ENCODE measurements around the gene SSB. TPM values are rescaled to one million over a fixed set of nuclear protein-coding genes. Genes with fewer than 3 reads are reported as not detected.

SSB gene
- total and polyA plus RNA-seq, 9 of the 15 experiments (the other 6 are each of a cell fraction or from before 2014, with no cell fraction given): 317 to 849 (median 515) TPM

GRCh38 chr2:169824373-169825333 lies 26.0 kb downstream of the SSB start, which contains the start of gene METTL5 (continued):
- TF ChIP-seq, protein P1, sequence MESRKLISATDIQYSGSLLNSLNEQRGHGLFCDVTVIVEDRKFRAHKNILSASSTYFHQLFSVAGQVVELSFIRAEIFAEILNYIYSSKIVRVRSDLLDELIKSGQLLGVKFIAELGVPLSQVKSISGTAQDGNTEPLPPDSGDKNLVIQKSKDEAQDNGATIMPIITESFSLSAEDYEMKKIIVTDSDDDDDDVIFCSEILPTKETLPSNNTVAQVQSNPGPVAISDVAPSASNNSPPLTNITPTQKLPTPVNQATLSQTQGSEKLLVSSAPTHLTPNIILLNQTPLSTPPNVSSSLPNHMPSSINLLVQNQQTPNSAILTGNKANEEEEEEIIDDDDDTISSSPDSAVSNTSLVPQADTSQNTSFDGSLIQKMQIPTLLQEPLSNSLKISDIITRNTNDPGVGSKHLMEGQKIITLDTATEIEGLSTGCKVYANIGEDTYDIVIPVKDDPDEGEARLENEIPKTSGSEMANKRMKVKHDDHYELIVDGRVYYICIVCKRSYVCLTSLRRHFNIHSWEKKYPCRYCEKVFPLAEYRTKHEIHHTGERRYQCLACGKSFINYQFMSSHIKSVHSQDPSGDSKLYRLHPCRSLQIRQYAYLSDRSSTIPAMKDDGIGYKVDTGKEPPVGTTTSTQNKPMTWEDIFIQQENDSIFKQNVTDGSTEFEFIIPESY (CRISPR knock-in tag; IDR thresholded peaks at IDR 0.05): peak; percentile 94
- no peak for TF ChIP-seq FOXM1 (IDR thresholded peaks at IDR 0.05; ENCODE audit: low read depth)
- TF ChIP-seq FOXM1 (CRISPR knock-in tag; IDR thresholded peaks at IDR 0.05; ENCODE audit: low read depth): peak; percentile 79
- TF ChIP-seq STAT5A (IDR thresholded peaks at IDR 0.05; ENCODE audit: borderline replicate concordance, low read length): no peak
- no peak for TF ChIP-seq SFPQ (IDR thresholded peaks at IDR 0.05; ENCODE audit: low read depth, low read length)
- TF ChIP-seq ZSCAN29 (IDR thresholded peaks at IDR 0.05): no peak
- TF ChIP-seq, protein P2, sequence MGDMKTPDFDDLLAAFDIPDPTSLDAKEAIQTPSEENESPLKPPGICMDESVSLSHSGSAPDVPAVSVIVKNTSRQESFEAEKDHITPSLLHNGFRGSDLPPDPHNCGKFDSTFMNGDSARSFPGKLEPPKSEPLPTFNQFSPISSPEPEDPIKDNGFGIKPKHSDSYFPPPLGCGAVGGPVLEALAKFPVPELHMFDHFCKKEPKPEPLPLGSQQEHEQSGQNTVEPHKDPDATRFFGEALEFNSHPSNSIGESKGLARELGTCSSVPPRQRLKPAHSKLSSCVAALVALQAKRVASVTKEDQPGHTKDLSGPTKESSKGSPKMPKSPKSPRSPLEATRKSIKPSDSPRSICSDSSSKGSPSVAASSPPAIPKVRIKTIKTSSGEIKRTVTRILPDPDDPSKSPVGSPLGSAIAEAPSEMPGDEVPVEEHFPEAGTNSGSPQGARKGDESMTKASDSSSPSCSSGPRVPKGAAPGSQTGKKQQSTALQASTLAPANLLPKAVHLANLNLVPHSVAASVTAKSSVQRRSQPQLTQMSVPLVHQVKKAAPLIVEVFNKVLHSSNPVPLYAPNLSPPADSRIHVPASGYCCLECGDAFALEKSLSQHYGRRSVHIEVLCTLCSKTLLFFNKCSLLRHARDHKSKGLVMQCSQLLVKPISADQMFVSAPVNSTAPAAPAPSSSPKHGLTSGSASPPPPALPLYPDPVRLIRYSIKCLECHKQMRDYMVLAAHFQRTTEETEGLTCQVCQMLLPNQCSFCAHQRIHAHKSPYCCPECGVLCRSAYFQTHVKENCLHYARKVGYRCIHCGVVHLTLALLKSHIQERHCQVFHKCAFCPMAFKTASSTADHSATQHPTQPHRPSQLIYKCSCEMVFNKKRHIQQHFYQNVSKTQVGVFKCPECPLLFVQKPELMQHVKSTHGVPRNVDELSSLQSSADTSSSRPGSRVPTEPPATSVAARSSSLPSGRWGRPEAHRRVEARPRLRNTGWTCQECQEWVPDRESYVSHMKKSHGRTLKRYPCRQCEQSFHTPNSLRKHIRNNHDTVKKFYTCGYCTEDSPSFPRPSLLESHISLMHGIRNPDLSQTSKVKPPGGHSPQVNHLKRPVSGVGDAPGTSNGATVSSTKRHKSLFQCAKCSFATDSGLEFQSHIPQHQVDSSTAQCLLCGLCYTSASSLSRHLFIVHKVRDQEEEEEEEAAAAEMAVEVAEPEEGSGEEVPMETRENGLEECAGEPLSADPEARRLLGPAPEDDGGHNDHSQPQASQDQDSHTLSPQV (IDR thresholded peaks at IDR 0.05): peak; percentile 98
- TF ChIP-seq NEUROD1 (IDR thresholded peaks at IDR 0.05; ENCODE audit: borderline replicate concordance, low read depth, low read length, partially characterized antibody): peak; percentile 85
- TF ChIP-seq CBX5 (IDR thresholded peaks at IDR 0.05; ENCODE audit: borderline replicate concordance, low read depth): peak; percentile 81; the same call in 1 of the 2 replicates
- TF ChIP-seq NRF1 (conservative IDR thresholded peaks at IDR 0.05 in 1 of 2, IDR thresholded peaks at IDR 0.05 in 1 of 2): peak; percentile 89 to 90
- TF ChIP-seq PML (IDR thresholded peaks at IDR 0.05; ENCODE audit: low read length): peak; percentile 80
- TF ChIP-seq ZNF121 (CRISPR knock-in tag; conservative IDR thresholded peaks at IDR 0.05): 0 out of 2 replicates have a peak, but pooled peaks have one; percentile 12
- TF ChIP-seq ATF2 (CRISPR knock-in tag; IDR thresholded peaks at IDR 0.05): peak; percentile 63; the same call in 1 of the 2 replicates
- peak; percentile 43; the same call in 1 of the 2 replicates for TF ChIP-seq ZNF76 (CRISPR knock-in tag; IDR thresholded peaks at IDR 0.05; ENCODE audit: borderline replicate concordance)
- TF ChIP-seq CBFB (CRISPR knock-in tag; IDR thresholded peaks at IDR 0.05): no peak
